ENCODE data around the gene FOXP2. TPM values are rescaled to one million over a fixed set of nuclear protein-coding genes. Genes with fewer than 3 reads are reported as not detected.

Gene FOXP2
- total and polyA plus RNA-seq, 9 of the 15 experiments (the other 6 are each of a cell fraction or from before 2014, with no cell fraction given), result not detected

GRCh38 chr7:114444196-114444595, 29.6 kb downstream of the FOXP2 start:
- in situ Hi-C loops (cut with MboI), result no loop called here
- Histone ChIP-seq H3K36me3 (ENCODE audit: control insufficient read depth, insufficient read depth, low read length) (no peaks in the 10 kb centered on the region), H3K9ac (ENCODE audit: insufficient read depth in 1 of 2, low read depth in 2 of 2, low read length in 2 of 2) (no peak overlapping the region), H3K4me2 (ENCODE audit: insufficient read depth, low read length) (no peak overlapping the region), H3K27me3 (ENCODE audit: control insufficient read depth in 2 of 2, insufficient read depth in 2 of 2, low read length in 2 of 2) (no peaks in the 10 kb centered on the region), H3K79me2 (ENCODE audit: control insufficient read depth, insufficient read depth, low read length) (no peaks in the 10 kb centered on the region), H2AFZ (ENCODE audit: low read depth, low read length) (no peak overlapping the region), H3K9me1 (ENCODE audit: control insufficient read depth, insufficient read depth, low read length) (no peaks in the 10 kb centered on the region), H3K4me3 (no peak overlapping the region), H3K9me3 (replicated peaks; ENCODE audit: control insufficient read depth, insufficient read depth, low read depth, low read length) (peaks cover 1% of the 10 kb centered on the region; the same call in 1 of the 2 replicates), H3K27ac (ENCODE audit: extremely low read depth, low read depth, low read length) (no peak overlapping the region), H3K4me1 (replicated peaks in 1 of 2; ENCODE audit: control insufficient read depth in 2 of 2, insufficient read depth in 2 of 2, low read length in 2 of 2) (no peaks in the 10 kb centered on the region), H4K20me1 (replicated peaks; ENCODE audit: control insufficient read depth, insufficient read depth, low read length) (no peaks in the 10 kb centered on the region)
- no peak for ATAC-seq
- CTCF ChIA-PET (ENCODE audit: low intra/inter-chr PET ratio), result no interaction called here
- no peak for TF ChIP-seq KAT2B (IDR thresholded peaks at IDR 0.05; ENCODE audit: low read depth, low read length)
- TF ChIP-seq ZFX (CRISPR knock-in tag; IDR thresholded peaks at IDR 0.05), result no peak
- no peak for TF ChIP-seq MECOM (CRISPR knock-in tag; IDR thresholded peaks at IDR 0.05)
- TF ChIP-seq NFIX (CRISPR knock-in tag; IDR thresholded peaks at IDR 0.05; ENCODE audit: low read depth), result no peak
- TF ChIP-seq MNT (conservative IDR thresholded peaks at IDR 0.05), result no peak
- no peak for TF ChIP-seq SMARCA4 (IDR thresholded peaks at IDR 0.05)
- TF ChIP-seq RFX7 (CRISPR knock-in tag; IDR thresholded peaks at IDR 0.05), result no peak
- TF ChIP-seq SAFB (IDR thresholded peaks at IDR 0.05; ENCODE audit: borderline replicate concordance, low read depth, low read length), result no peak
- TF ChIP-seq ZKSCAN8 (CRISPR knock-in tag; IDR thresholded peaks at IDR 0.05), result no peak
- no peak for TF ChIP-seq SREBF1 (IDR thresholded peaks at IDR 0.05; ENCODE audit: borderline replicate concordance, low read depth, low read length)
- BruUV-seq (replicated peaks), result no TSS peak
- POLR2A ChIA-PET, result no interaction called here
- no peak for FAIRE-seq
- WGBS (ENCODE audit: insufficient coverage, low coverage, missing lambda C conversion rate), result 0% methylated on average over 2 of the region's 2 CpGs
- intact Hi-C loops (cut with micrococcal nuclease), result no loop called here
- DNase-seq (ENCODE audit: extremely low read depth in 1 of 4, low spot score in 3 of 4), result no peak
